HG03095 (cell line): Measurements from ENCODE around the gene GRK5.

ENCODE experiments used
- ATAC-seq: cut with Tn5 transposase; IDR thresholded peaks from one replicate; pipeline ENCODE4 v1.9.1; 2021; ENCODE audit warnings: moderate library complexity; ENCODE audit not compliant: unreplicated experiment

GRK5 gene

DNA sequence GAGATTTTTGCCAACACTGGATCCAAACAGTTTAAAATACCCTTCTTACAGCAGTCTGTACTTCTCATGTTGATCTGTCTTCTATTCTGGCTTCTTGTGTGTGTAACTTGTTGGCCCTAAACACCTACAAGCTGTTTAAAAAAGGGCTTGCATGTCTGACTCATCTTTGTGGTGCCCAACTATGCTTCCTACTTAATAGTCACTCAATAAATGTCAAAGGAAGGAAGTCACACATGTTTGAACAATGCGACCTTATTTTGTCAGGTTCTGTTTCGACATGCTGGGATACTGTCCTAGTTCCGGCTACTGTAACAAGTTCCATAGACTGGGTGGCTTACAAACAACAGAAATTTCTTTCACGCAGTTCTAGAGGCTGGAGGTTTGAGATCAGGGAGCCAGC, 9.4 kb upstream of the GRK5 start:
- ATAC-seq = no peak

GRCh38 chr10:119198438-119198837, 8.9 kb upstream of the GRK5 start:
- no peak for ATAC-seq

GRCh38 chr10:119199231-119199992, 8.0 kb upstream of the GRK5 start:
- no peak for ATAC-seq

- no peak for ATAC-seq
These were observed 6.1 kb upstream of the GRK5 start for GRCh38 chr10:119201233-119201632.

GRCh38 chr10:119203006-119203405, 4.4 kb upstream of the GRK5 start:
- no peak for ATAC-seq

- peak; percentile 23 for ATAC-seq
These were observed 1.3 kb upstream of the GRK5 start for GRCh38 chr10:119205894-119206602.

GRCh38 chr10:119206603-119207365, 587 bp upstream of the GRK5 start:
- ATAC-seq = peak; percentile 51

DNA sequence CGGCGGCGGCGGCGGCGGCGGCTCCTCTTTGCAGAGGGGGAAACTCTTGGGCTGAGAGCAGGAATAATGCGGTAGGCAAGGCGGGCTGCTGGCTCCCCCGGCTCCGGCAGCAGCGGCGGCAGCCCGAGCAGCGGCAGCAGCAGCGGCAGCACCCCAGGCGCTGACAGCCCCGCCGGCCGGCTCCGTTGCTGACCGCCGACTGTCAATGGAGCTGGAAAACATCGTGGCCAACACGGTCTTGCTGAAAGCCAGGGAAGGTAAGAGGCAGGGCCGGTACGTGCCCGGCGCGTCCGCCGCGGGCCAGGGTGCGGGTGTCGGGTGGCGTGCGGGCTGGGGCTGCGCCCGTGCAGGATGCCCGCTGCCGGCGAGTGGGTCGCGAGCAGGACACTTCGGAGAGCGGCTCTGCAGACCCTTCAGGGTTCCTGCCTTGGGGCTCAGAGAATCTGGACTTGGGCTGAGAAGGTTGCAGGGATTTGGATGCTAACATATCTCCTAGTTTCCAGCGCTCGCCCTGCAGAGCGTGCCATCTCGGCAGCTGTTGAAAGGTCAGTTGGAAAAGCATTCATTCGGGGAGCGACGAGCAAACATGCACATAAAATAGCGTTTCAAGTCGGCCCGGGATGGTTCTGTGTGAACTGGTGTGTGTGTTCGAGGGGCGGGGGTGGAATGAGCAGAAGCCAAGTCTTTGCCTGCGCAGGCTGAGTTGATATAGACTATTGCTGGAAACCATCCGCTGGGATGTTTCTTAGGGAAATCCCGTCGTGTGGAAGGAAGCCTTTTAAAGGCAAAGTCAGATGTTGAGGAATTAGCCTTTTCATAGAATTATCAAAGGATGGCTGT, 562 bp downstream of the GRK5 start:
- ATAC-seq = peak; percentile 8

DNA sequence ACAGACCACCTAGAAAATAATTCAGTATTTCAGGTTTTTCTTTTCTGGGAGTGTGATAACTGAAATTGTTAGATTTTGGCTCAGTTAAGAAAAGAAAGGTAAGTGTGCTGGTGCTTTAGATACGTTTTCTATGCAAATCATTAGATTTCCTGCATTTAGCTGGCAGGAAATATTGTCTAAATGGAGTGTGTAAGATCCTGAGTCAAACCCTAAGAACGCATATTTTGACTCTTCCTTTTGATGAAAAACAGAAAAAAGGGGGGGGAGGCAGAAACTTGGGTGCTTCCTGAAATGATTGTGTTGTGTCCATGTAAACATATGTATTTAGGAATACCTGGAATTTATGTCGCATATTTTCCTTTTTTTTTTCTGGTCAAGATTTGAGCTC, 1.2 kb downstream of the GRK5 start:
- ATAC-seq = no peak

DNA sequence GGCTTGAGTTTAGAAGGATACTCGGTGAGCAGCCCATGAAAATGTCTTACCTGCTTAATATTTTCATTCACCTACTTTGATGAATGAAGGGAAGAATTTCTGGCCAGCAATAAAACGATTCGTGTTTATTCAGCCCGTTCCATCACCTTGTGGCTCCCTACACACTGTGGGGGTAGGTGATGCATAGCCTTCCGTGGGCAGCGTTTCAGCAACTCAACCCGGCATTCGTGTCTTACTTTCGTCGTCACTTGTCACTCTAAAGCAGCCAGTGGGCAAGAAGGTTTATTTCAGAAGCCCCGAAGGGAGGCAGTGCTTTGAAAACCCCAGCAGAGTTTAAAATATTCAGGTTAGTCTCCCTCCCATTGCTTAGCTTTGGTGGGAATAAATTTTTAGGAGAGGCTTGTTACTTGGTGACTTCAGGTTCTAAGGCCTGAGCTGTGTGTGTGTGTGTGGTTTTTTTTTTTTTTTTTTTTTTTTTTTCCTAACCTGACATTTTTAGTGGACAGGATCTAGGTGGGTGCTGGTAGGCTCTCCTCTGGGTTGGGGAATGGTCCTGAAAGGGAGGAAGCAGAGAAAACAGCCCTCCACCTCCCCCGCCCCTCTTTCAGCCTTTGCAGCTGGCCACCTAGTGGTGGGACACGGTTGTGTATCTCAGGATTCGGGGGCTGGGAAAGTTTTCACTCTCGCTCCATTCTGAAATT, 1.8 kb downstream of the GRK5 start:
- ATAC-seq = no peak

DNA sequence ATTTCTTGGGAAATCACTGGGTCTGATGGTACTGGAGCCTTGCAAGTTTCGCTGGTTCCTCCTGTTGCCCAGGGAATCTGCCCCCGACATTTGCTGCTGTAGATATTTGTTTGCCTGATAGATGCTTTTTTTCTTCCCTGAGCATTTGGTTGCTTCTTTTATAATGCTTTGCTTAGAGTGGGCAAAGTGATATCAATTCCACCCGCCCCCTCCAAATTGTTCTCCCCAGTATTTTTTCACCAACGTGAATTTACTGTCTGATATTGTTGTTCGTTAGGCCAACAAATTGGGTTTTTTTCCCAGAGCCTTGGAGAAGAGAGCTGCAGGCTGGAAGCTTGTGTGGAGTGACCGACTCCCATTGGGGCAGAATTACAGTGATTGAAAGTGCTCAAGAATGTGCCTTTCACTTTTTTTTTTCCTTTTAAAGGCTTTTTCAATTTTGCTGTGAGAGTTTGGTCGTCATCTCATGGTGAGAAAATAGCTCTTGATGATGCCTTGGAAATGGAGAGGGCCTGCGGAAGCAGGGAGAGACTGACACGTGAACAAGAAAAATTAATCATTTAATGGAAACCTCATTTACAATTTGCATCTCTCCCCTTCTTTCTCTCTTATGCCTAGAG, 2.5 kb downstream of the GRK5 start:
- ATAC-seq = no peak

- no peak for ATAC-seq
These were observed 3.3 kb downstream of the GRK5 start for GRCh38 chr10:119210633-119211032.

DNA sequence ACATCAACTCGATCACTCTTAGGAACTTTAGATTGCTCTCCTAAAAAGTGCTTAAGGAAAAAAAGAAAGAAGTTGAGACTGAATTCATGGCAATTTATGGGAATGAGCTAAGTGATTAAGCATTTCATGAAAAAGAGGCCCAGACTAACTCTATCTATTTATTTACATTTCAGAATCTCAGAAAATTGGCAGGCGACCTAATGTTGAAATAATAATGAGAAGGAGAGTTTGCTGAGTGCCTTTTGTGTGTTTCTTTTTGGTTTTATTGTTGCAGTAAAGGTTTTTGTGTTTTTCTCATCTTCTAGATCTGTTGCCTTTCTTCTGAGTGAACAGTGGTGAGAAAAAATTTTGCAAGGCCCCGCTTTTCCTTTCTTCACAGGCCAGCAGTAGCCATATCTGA, 3.8 kb downstream of the GRK5 start:
- no peak for ATAC-seq

- no peak for ATAC-seq
These were observed 4.5 kb downstream of the GRK5 start for GRCh38 chr10:119211625-119212441.

- no peak for ATAC-seq
These were observed 8.0 kb downstream of the GRK5 start for GRCh38 chr10:119215371-119215770.

- no peak for ATAC-seq
These were observed 8.8 kb downstream of the GRK5 start for GRCh38 chr10:119216127-119216526.

GRCh38 chr10:119217401-119217800, 10.0 kb downstream of the GRK5 start:
- ATAC-seq = no peak

DNA sequence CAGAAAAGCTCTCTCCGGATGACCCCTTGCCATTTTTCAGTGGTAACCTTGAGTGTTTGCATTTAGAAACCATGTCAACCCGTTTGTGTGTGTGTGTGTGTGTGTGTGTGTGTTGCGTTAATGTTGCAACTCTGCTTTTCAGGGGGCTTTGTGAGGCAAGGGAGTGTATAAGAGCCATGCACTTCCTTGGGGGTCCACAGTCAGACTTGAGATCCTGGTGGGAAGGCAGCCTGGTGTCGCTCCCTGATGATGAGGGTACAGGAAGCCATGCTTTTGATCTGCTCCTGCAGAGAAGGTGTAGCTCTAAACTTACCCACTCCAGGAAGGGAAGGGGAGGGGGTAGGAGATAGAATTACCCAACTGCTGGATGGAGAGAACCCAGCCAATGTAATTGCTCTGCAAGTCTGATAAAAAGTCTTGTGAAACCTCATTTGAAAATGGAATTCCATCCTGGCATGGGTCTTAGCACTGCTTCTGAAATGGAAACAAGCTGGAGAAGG, 10.7 kb downstream of the GRK5 start:
- no peak for ATAC-seq

DNA sequence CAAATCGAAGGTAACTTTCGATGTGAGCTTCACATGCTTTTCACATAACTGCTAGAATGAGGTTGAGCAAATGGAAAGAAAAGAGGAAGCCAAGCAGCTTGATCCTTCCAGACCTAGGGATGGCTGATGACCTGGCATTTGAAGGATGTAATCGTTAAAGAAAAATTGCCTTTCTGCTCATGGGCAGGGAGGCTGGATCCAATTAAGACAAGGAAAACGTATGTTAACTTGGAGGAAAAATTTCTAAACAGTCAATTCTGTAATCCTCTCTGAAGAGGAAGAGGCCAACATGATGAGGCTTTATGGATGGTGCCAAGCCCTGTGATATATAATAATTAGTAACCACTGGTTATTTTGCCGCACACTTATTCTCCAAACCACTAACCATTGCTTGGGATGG, 12.5 kb downstream of the GRK5 start:
- no peak for ATAC-seq
